Keratinocyte (primary cell): ENCODE measurements around the gene LATS2. TPM values are rescaled to one million over a fixed set of nuclear protein-coding genes. Genes with fewer than 3 reads are reported as not detected.

ENCODE experiments used
- DNase-seq: peaks from one replicate; pipeline ENCODE4 v3.0.0-alpha.2; 2011; ENCODE audit warnings: low read depth, missing footprints, low spot score
- FAIRE-seq: peaks from 2 replicates; lab custom pipeline; 2011; peaks lifted over from hg19 to GRCh38; lab: Jason Lieb, UNC
- H2AFZ ChIP-seq: 2 replicates; pipeline ENCODE4 v1.6.0; 2012; ENCODE audit warnings: low read length, control low read depth, inconsistent platforms; ENCODE audit not compliant: control insufficient read depth
- H3K27ac ChIP-seq: 2 replicates; pipeline ENCODE4 v1.5.1; 2011; ENCODE audit warnings: low read length; ENCODE audit not compliant: control insufficient read depth, insufficient read depth
- H3K27me3 ChIP-seq: 3 replicates; pipeline ENCODE4 v1.6.0; 2011; ENCODE audit warnings: low read length; ENCODE audit not compliant: control insufficient read depth, insufficient read depth; ENCODE audit errors: extremely low read depth
- H3K36me3 ChIP-seq, 2 experiments: 2 replicates in 1 of 2; 3 replicates in 1 of 2; pipeline ENCODE4 v1.5.1; 2011; ENCODE audit warnings: low read length in 2 of 2, mild to moderate bottlenecking in 1 of 2; ENCODE audit not compliant: control insufficient read depth in 2 of 2, insufficient read depth in 2 of 2; ENCODE audit errors: extremely low read depth in 1 of 2
- H3K4me1 ChIP-seq: 3 replicates; pipeline ENCODE4 v1.5.1; 2011; ENCODE audit warnings: low read length; ENCODE audit not compliant: control insufficient read depth, insufficient read depth; ENCODE audit errors: extremely low read depth
- H3K4me2 ChIP-seq: 3 replicates; pipeline ENCODE4 v1.6.0; 2011; ENCODE audit warnings: low read depth, low read length; ENCODE audit not compliant: control insufficient read depth, insufficient read depth; ENCODE audit errors: extremely low read depth
- H3K4me3 ChIP-seq, 3 experiments: fragments of 200-600 bp in 1 of 3; sonication (generic) in 1 of 3; 2 replicates in 2 of 3; 3 replicates in 1 of 3; pipeline ENCODE4 v1.5.1; 2011 to 2016; ENCODE audit warnings: low read length in 3 of 3, mild to moderate bottlenecking in 3 of 3, control low read depth in 2 of 3, inconsistent platforms in 1 of 3, low read depth in 1 of 3, mixed read lengths in 1 of 3, mixed run types in 1 of 3, moderate library complexity in 1 of 3; ENCODE audit not compliant: control insufficient read depth in 2 of 3, insufficient read depth in 2 of 3; ENCODE audit errors: extremely low read depth in 1 of 3
- H3K79me2 ChIP-seq: 2 replicates; pipeline ENCODE4 v1.6.0; 2012; ENCODE audit warnings: low read length; ENCODE audit not compliant: control insufficient read depth, insufficient read depth
- H3K9ac ChIP-seq: 3 replicates; pipeline ENCODE4 v1.6.0; 2011; ENCODE audit warnings: low read length; ENCODE audit not compliant: control insufficient read depth, insufficient read depth; ENCODE audit errors: extremely low read depth
- H3K9me1 ChIP-seq: 3 replicates; pipeline ENCODE4 v1.6.0; 2011; ENCODE audit warnings: low read length; ENCODE audit not compliant: control insufficient read depth, insufficient read depth; ENCODE audit errors: extremely low read depth
- H3K9me3 ChIP-seq: 2 replicates; pipeline ENCODE4 v1.5.1; 2012; ENCODE audit warnings: low read depth, low read length; ENCODE audit not compliant: control insufficient read depth
- H4K20me1 ChIP-seq: 3 replicates; pipeline ENCODE4 v1.6.0; 2011; ENCODE audit warnings: low read length; ENCODE audit not compliant: control insufficient read depth, insufficient read depth; ENCODE audit errors: extremely low read depth
- EZH2 ChIP-seq: IDR thresholded peaks from one replicate; pipeline ENCODE4 v1.6.1; 2012; ENCODE audit warnings: inconsistent platforms, mild to moderate bottlenecking, low read length, moderate library complexity
- dilution Hi-C: fragments of 300-500 bp; cut with MboI; formaldehyde crosslinking; loops from one replicate; pipeline ENCODE4 v1.7.0; 2020; ENCODE audit warnings: low sequenced_read_pairs; ENCODE audit not compliant: extremely low pct_ligation_motif_present
- polyA plus RNA-seq, 5 experiments: library from polyadenylated mRNA; depleted of rRNA in 3 of 5; stranded (reverse) in 3 of 5; stranded (forward) in 1 of 5; unstranded in 1 of 5; fragments of >200 nt; gene quantifications; 1 replicate in 1 of 5; 2 replicates in 3 of 5; 3 replicates in 1 of 5; pipeline versions ENCODE4 v1.2.1 to v1.2.3, GENCODE V29; 2011 to 2012; ENCODE audit warnings: missing spikeins in 2 of 5, low read depth in 1 of 5, low replicate concordance in 1 of 5
- TF ChIP-seq, protein P1 (sequence below), 3 experiments: IDR thresholded peaks in 1 of 3; conservative IDR thresholded peaks in 1 of 3; optimal IDR thresholded peaks in 1 of 3; 2 replicates in 2 of 3; 3 replicates in 1 of 3; pipeline versions ENCODE3 to v1.5.1; 2011; ENCODE audit warnings: low read length in 3 of 3, mild to moderate bottlenecking in 3 of 3, moderate library complexity in 2 of 3, control low read depth in 1 of 3, inconsistent platforms in 1 of 3; ENCODE audit not compliant: insufficient read depth in 2 of 3; ENCODE audit errors: extremely low read depth in 1 of 3

LATS2 gene
- polyA plus RNA-seq, 1 donor (not counting 4 experiments of a cell fraction or from before 2014, with no cell fraction given), result 6.7 TPM

DNA sequence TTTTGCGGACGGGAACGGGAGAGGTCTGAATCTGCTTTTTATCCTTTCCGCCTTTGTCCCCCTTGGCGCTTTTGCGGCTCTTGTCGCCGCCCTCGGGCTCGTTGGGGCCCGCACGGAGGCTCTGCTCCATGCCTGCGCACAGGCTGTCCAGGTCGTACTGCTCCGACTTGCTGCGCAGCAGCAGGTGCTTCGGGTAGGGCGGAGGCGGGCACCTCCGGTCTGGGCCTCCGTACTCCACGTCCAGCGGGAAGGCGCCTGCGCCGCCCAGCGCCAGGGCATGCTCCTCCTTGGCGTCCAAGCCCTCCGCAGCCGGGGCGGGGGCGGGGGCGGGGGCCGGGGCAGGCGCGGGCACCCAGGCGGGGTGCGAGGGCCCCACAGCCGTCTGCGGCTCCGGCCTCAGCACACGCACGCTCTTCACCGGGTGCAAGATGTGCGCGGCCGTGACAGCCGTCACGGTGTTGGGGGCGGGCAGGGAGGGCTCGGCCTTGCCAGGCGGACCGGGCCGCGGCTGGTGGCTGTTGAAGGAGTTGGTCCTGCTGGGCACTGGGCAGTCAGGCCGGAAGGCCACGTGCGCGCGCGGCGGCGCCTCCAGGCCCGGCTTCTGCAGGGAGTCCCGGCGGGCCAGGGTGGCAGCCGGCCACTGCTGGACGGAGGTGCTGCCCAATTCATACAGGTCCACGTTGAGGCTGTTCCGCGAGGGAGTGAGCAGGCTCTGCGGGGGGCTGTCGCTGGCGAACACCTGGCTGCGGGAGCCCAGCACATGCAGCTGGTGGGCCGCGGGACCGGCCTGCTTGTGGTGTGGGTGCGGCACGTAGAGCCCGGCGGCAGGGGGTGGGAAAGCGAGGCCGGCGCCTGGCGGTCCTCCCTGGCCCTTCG, 73.1 kb downstream of the LATS2 start:
- dilution Hi-C loops, result no loop called here
- Histone ChIP-seq H3K4me2 (no peak overlapping the region), H3K4me1 (no peaks in the 10 kb centered on the region), H3K79me2 (peaks cover 22% of the 10 kb centered on the region), H3K9me1 (no peaks in the 10 kb centered on the region), H3K4me3 (no peak overlapping the region), H3K27me3 (no peaks in the 10 kb centered on the region), H3K36me3 (peaks cover 9 to 23% of the 10 kb centered on the region in 2 experiments), H3K9me3 (no peaks in the 10 kb centered on the region), H3K27ac (no peak overlapping the region), H2AFZ (no peak overlapping the region), H4K20me1 (no peaks in the 10 kb centered on the region), H3K9ac (no peak overlapping the region)
- DNase-seq (no peak), FAIRE-seq (no peak)
- TF ChIP-seq EZH2, result no peak
- TF ChIP-seq, protein P1, sequence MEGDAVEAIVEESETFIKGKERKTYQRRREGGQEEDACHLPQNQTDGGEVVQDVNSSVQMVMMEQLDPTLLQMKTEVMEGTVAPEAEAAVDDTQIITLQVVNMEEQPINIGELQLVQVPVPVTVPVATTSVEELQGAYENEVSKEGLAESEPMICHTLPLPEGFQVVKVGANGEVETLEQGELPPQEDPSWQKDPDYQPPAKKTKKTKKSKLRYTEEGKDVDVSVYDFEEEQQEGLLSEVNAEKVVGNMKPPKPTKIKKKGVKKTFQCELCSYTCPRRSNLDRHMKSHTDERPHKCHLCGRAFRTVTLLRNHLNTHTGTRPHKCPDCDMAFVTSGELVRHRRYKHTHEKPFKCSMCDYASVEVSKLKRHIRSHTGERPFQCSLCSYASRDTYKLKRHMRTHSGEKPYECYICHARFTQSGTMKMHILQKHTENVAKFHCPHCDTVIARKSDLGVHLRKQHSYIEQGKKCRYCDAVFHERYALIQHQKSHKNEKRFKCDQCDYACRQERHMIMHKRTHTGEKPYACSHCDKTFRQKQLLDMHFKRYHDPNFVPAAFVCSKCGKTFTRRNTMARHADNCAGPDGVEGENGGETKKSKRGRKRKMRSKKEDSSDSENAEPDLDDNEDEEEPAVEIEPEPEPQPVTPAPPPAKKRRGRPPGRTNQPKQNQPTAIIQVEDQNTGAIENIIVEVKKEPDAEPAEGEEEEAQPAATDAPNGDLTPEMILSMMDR (optimal IDR thresholded peaks at IDR 0.05 in 1 of 3, IDR thresholded peaks at IDR 0.05 in 1 of 3, conservative IDR thresholded peaks at IDR 0.05 in 1 of 3; ENCODE audit: extremely low read depth in 1 of 3, insufficient read depth in 2 of 3, low read length in 3 of 3), result no peak

DNA sequence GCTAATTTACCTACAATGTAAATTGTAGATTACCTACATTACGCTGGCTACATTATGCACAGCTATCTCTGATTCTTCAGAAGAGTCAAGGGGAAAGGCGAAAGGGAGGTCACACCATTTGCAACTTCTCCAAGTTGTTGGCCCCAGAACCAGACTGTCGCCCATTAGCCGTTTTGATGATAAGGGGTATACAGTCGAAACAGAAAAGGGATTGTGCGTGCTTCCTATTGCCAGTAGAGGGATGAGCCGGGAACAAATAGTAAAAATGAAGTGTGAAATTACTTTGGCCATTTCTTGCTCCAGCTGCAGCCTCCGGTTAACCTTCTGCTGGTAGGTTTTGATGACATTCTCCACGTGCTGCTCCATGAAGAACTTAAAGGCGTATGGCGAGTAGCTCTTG, 73.8 kb downstream of the LATS2 start:
- dilution Hi-C loops, result no loop called here
- Histone ChIP-seq H4K20me1 (no peaks in the 10 kb centered on the region), H3K79me2 (peaks cover 18% of the 10 kb centered on the region), H3K9me1 (no peaks in the 10 kb centered on the region), H3K4me3 (no peak overlapping the region), H3K9ac (no peak overlapping the region), H3K4me1 (no peaks in the 10 kb centered on the region), H2AFZ (no peak overlapping the region), H3K27me3 (no peaks in the 10 kb centered on the region), H3K27ac (no peak overlapping the region), H3K9me3 (no peaks in the 10 kb centered on the region), H3K4me2 (no peak overlapping the region), H3K36me3 (peaks cover 12 to 24% of the 10 kb centered on the region in 2 experiments)
- FAIRE-seq (no peak), DNase-seq (no peak)
- TF ChIP-seq, protein P1 (optimal IDR thresholded peaks at IDR 0.05 in 1 of 3, IDR thresholded peaks at IDR 0.05 in 1 of 3, conservative IDR thresholded peaks at IDR 0.05 in 1 of 3; ENCODE audit: extremely low read depth in 1 of 3, insufficient read depth in 2 of 3, low read length in 3 of 3), result no peak
- no peak for TF ChIP-seq EZH2
